DND-41 (cell line): ENCODE data around the gene DNHD1.

Experiments used
- CTCF ChIP-seq: IDR thresholded peaks from 2 replicates; pipeline ENCODE4 v1.5.1; 2012; ENCODE audit warnings: borderline replicate concordance, low read length, moderate library complexity, mild to moderate bottlenecking; ENCODE audit not compliant: poor library complexity, severe bottlenecking; ENCODE audit errors: extremely low read depth
- EZH2 ChIP-seq: IDR thresholded peaks from 3 replicates; pipeline ENCODE4 v1.6.1; 2012; ENCODE audit warnings: borderline replicate concordance, low read depth, mild to moderate bottlenecking, moderate library complexity, low read length, inconsistent platforms; ENCODE audit not compliant: severe bottlenecking

DNA sequence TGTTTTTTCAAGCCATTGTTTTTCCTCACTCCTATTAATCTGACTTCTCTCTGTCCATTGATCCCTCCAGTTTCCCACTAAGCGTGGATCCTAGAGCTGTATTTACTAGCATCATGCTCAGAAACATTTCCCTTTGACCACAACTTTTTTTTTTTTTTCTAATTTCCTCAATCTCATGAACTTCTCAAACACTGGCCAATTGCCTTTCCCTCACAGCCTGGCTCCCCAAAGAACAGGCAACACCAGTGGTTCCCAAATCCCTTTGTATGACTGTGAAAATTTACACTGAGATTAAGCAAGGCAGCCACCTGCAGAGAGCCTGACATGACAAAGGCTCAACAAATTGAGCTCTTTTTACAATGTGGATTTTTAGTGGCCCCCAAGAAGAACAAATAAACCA, 123.6 kb downstream of the DNHD1 start:
- TF ChIP-seq EZH2 (no peak), CTCF (no peak)
